Fibroblast of lung (primary cell): Measurements from ENCODE around the gene HCFC1R1.

Experiments
- CTCF ChIP-seq, 2 donors: IDR thresholded peaks in 1 of 2; conservative IDR thresholded peaks in 1 of 2; 1 replicate in 1 of 2; 2 replicates in 1 of 2; pipeline ENCODE4 v1.5.1; 2011 to 2012; ENCODE audit warnings: low read length in 2 of 2, control low read depth in 1 of 2, inconsistent platforms in 1 of 2, low read depth in 1 of 2, mild to moderate bottlenecking in 1 of 2
- EZH2 ChIP-seq: IDR thresholded peaks from 2 replicates; pipeline ENCODE4 v1.5.1; 2012; ENCODE audit warnings: low read length, control low read depth, mild to moderate bottlenecking; ENCODE audit errors: missing control alignments

GRCh38 chr16:2973093-2973492, 50.6 kb downstream of the HCFC1R1 start:
- TF ChIP-seq CTCF (conservative IDR thresholded peaks at IDR 0.05 in 1 of 2, IDR thresholded peaks at IDR 0.05 in 1 of 2; ENCODE audit: low read depth in 1 of 2, low read length in 2 of 2) = no peak
- no peak for TF ChIP-seq EZH2
